NOMO-1 treated with DMSO at 0.1 percent for 48 hours (cell line): Measurements from ENCODE around the gene ISCU.
A peak's percentile ranks its signal among the peaks of the same experiment; 100 is the strongest.

ENCODE experiments used
- DNase-seq: peaks from one replicate; lab custom pipeline; 2025; ENCODE audit not compliant: unreplicated experiment; lab: John Stamatoyannopoulos, UW

Gene ISCU

DNA sequence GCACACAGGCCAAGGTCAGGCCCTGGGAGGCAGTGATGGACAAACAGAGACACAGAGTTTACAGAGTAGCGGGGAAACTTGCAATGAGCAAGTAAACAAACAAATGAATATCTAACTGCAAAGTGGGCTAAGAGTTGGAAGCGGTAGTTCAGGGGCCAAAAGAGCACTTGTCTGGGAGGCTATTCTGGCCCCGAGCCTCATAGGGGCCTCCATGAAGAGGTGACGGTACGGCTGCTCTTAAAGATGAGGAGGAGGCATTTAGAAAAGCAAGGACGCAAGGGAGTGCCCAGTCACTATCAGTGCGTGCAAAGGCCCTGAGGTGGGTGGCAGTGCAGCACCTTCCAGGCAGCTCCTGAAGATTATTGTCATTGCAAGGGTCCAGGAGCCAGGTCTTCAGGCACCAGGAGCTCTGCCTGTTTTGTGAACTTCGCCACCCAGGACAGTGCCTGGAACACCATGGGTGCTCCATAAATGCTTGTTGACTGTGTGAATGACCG is 39.9 kb downstream of the ISCU start:
- no peak for DNase-seq

DNA sequence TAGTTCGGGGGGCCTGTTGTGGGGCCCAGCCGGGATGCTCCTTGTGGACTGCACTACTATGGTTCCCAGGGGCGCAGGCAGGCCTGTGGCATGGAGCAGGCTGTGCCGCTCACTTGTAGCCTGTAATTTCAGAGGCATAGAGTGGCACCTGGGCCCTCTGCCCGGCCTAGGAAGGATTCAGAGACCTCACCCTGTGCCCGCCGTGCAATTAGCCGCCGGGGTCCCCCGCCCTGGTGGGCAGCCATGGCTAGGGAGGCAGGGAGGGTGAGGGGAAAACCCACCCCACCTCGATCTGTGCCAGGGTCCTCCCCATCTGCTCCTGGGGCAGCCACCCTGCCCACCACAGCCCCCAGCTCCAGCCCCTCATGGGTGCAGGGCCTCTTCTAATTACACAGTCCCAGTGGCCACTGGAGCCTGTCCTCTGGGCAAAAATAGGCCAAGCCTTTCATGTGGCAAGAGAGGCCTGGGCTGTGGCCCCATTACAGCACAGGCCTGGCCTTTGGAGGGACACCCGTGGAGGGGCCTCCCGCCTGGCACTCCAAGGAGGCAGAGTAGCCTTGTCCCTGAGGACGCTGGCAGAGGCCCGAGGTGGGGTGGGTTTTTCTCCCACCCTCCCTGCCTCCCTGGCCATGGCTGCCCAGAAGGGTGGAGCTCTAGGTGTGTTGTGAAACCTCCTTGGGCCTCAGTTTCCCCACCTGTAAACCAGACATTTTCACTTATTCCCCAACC is 40.7 kb downstream of the ISCU start:
- DNase-seq: no peak

DNA sequence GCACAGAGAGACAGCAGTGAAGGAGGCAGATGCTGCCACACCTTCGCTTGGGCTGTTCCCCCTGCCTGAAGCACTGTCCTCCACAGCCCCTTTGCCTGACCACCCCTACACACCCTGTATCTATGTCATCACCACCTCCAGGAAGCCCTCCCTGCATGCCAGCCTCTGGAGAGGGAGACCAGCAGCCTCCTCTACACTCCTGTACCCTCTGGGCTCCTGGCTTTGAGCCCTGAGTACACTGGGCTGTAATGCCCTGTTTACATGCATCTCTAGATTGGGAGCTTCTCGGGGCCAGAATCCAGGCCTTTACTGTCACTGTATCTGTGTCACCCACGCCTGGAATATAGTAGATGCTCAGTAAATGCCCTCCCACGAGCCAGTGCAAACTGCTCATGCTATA is 41.3 kb downstream of the ISCU start:
- DNase-seq: no peak

DNA sequence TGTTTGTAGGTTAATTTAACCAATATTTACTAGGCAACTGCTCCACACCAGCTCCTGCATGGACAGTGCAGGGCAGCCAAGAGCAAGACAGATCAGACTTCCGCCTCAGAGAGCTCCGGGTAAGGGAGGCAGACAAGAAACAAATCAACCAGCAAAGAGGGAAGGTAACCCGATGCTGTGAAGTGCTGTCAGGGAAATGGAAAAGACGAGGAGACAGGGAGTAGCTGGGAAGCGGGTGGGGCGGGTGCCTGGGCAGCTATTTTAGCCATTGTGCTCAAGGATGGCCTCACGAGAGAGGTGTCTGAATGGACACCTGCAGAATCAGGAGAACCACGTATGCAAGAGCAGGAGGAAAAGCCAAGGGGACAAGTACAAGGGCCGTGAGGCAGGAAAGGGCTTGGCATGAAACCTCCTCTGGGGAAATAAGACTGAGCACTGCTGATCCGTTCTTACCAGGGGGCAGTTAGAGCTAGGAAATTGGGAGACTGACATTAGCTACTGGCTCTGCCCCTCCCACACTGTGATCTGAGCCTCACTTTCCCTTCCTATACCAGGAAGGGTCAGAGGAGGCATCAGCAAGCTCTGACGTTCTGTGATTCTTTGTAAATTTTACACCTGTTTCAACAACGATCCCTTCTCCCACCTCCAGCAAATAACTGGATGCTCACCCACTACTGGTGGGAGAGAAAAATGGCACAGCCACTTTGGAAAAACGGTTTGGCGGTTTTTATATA is 42.0 kb downstream of the ISCU start:
- no peak for DNase-seq

DNA sequence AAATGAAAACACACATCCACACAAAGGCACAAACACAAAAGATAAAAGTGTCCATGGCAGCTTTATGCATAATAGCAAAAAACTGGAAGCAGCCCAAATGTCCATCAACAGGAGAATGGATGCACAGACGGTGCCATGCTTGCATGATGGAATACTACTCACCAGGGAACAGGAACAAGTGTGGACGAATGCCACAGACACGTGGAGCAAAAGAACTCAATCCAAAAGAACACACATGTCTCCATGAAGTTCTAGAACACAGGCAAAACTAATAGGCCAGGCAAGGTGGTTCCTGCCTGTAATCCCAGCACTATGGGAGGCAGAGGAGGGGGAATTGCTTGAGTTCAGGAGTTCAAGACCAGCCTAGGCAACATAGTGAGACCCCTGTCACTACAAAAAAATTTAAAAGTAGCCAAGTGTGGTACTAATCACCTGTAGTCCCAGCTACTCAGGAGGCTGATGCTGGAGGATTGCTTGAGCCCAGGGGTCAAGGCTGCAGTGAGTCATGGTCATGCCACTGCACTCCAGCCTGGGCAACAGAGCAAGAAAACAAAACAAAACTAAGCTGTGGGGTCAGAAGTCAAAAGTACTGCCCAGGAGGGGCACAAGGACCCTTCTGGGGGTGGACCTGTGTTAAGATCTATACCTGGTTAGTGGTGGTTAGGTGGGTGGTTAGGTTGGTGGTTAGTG is 42.7 kb downstream of the ISCU start:
- DNase-seq: no peak

DNA sequence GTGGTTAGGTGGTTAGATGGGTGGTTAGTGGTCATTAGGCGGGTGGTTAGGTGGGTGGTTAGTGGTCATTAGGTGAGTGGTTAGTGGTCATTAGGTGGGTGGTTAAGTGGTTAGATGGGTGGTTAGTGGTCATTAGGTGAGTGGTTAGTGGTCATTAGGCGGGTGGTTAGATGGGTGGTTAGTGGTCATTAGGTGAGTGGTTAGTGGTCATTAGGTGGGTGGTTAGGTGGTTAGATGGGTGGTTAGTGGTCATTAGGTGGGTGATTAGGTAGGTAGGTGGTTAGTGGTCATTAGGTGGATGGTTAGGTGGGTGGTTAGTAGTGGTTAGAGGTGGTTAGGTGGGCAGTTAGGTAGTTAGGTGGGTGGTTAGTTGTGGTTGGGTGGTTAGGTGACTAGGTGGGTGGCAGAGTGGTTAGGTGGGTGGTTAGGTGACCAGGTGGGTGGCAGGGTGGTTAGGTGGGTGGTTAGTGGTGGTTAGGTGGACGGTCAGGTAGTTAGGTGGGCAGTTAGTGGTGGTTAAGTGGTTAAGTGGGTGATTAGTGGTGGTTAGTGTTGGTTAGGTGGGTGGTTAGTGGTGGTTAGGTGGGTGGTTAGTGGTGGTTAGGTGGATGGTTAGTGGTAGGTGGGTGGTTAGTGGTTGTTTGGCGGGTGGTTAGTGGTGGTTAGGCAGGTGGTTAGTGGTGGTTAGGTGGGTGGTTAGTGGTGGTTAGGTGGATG is 43.5 kb downstream of the ISCU start:
- DNase-seq: no peak

DNA sequence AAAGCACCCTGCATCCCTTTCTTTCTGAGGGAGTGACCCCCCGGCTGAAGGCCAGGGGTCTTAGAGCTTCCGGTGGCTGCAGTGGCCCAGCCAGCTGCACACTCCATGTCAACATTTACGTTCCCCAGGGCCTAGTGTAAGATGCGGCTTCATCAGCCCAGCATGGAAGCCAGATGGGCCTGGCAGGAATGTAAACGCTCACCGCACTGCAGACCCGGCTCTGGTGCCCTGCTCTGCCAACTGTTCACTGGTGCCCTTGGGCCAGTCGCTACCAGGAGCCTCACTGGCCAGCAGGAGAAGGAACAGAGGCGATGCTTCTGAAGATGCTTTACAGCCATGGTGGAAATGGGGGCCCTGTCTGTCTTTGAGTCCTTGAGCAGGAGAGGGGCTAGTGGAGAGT is 44.1 kb downstream of the ISCU start:
- no peak for DNase-seq

DNA sequence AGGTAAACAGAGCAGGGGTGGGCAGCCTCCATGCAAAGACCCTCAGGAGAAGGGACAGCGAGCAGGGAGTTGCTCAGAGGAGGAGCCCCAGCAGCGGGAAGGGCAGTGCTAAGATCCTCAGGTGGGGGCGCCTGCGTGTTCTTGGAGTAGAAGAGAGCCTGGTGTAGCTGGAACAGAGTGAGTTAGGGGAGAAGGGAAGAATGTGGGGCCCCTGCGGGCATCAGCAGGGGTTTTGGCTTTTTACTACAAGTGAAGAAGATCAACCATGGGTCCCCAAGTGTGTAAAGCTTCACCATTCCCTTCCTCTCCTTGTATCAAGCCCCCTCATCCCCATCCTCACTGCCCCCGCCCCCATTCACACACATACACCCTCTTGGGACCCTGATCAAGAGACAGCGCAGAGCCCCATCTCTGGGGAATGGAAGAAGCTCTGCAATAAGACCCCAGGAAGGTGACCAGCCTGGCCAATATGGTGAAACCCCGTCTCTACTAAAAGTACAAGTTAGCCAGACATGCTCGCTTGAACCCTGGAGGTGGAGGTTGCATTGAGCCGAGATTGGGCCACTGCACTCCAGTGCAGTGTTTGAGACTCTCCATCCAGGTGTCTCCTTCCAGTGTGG is 45.7 kb downstream of the ISCU start:
- DNase-seq: no peak

DNA sequence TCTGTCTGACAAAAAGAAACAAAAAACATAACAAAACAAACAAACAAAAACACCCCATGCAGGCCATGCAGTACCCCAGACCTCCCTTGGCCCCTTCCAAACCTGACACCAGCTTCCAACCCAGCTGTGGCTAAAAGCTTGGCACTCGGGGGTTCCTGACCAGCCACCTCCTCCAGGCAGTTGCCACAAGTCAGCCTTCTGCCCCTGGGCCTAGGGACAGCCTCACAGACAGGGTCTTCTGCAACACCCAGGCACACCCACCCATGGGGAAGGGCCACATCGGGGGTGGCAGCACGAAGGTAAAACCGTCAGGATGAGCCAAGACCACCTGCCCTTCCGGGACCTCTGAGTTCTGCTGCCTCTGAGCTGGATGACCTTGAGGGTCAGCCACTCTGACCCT is 46.2 kb downstream of the ISCU start:
- DNase-seq: no peak

DNA sequence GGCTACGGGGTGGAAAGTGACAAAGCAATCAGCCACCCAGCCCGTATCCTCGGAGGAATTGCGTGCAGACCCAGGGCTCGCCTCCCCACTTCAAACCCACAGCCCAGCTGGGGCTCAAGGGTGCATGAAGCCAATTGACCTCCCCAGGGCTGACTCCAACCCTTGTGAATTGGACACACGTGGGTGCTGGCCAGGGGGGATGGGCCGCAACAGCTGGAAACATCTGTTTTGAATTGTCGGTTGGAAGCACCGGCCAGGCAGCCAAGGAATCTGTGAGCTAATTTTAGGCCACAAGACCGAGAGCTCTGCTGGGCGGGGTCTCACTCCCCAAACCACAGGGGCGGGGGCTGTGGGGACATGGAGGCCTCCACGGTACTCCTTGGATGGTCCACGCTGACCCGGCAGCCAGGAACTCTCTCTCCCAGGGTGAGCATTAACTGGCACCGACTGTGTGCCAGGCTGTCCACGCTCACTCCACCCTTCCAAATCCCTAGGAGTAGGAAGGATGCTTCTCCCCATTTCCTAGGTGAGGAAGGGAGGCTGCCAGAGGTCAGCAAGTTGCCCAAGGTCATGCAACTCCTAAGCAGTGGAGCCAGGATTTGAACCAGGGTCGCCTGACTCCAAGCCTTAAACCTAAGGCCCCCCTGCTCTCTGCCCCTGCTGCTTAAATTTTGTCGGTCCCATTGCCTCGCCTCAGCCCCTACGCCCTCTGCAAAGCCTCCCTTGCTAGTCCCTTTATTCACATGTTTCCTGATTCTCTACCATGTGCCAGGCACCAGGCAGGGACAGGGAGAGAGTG is 47.3 kb downstream of the ISCU start:
- DNase-seq: no peak

DNA sequence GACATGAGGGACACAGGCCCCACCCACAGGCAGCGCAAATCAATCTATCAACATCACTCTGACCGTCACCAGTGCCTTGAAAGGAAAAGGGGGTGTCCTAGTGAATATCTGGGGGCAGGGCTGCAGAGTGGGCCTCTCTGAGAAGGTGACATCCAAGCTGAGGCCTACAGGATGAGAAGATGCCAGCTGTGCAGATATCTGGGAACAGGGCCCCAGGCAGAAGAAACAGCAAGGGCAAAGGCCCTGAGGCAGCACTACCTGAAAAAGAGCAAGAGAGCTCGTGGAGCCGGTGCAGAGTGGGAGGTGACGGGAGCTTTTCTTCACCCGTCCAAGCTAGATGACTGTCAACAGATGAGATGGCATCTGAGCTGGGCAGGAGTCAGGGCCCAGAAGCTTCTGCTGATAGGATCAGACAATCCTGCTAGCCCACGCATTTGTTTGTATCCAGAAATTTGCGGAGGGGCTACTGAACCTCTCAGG is 48.0 kb downstream of the ISCU start:
- no peak for DNase-seq

DNA sequence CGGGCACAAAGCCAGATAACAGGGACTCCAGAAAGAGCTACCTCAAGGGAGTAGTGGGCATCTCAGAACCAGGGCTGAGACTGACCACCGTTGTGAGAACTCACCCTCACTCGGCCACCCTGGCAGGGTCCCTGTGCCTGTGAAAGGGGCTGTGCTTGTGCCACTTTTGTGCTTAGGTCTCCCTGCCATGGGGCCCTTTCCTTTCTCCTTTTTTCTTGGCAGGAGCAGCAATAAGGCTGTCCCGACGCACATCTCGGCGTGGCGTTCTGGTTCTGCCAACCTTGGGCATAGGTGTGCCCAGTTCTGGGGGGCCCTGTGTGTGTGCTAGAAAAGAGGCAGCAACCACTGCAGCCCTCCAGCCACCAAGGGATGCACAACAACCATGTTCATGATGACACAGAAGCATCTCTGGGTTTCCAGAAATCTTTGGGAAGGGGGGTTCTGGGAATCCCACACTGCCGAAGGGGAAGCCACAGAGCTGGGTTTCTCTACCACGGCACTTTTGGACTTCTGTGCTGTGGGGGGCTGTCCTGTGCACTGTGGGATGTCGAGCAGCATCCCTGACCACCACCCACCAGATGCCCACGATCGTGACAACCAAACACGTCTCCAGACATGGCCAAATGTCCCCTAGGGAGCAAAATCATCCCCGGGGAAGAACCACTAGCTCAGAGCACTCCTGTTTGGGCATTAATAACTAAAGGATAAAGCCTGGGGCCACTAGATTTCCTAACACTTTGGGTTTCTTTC is 48.6 kb downstream of the ISCU start:
- no peak for DNase-seq

DNA sequence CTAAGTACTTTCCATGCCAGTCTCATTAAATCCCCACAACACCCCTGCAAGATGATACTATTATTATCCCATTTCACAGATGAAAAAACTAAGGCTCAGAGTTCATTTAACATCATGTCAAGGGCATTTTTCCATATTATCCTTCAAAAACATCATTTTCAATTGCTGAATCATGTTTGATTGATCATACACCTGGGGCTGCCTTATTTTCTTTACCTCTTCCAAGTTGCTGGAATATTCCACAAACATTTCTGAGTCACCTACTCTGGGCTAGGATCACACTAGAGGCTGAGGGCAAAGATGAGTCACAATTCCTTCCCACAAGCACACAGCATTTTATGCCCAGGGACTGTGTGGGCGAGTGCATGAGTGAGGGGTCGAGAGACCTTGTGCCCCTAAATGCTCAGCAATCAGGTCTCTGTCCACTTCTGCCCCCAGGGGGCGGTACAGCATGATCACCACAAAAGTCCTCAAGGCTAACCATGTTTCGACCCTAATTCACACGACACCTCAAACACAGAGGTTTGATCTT is 49.6 kb downstream of the ISCU start:
- DNase-seq: peak; percentile 30

DNA sequence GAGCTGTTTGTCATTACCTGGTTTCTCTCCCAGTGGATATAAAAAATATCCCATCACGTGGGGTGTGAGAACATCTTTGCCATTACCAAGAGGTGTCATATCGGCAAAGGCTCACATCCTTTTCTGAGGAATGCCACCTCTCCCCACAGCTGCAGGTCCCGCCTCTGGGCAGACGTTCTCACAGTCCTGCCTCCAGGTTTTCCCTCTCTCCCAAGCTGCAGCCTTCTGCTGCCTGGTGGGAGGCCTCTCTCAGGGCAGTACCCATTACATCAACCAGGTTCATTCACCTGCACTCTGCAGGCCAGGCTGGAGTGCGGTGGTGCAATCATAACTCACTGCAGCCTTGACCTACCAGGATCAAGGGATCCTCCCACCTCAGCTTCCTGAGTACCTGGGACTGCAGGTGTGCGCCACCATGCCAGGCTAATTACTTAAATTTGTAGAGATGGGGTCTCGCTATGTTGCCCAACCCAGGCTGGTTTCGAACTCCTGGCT is 50.4 kb downstream of the ISCU start:
- no peak for DNase-seq

DNA sequence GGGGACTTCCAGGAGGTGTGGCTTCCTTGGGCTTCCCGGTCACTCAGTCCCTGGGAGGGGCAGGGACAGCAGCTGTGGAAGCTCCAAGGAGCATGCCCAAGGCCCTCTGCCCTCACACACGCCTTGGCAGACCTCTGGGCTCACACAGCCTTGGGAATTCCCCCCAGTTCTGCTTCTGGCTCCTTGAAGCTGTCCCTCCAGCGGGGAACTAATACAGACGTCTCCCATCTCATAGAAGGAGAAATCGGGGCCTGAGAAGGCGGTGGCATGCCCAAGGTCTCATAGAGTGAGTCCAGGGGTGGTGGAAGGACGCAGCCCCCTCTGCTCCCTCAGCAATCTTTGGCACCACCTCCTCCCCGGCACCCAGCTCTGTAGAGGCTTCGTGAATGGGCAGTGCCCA is 51.2 kb downstream of the ISCU start:
- no peak for DNase-seq

DNA sequence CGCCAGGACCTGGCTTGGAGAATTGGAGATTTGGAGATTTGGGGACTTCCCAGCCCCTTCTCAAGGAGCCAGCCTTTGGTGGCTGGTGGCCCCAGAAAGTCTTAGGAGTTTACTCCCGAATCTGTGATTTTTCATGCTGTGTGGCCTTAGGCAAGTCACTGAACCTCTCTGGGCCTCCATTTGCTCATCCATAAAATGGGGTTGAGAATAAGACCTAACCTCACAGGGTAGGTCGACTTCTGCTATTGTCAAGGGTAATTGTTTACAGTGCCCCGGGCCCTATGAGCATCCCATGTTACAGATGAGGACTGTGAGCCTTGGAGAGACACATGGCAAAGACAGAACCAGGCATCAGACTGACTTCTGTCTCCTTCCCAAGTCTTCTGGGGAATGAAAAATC is 51.6 kb downstream of the ISCU start:
- no peak for DNase-seq

DNA sequence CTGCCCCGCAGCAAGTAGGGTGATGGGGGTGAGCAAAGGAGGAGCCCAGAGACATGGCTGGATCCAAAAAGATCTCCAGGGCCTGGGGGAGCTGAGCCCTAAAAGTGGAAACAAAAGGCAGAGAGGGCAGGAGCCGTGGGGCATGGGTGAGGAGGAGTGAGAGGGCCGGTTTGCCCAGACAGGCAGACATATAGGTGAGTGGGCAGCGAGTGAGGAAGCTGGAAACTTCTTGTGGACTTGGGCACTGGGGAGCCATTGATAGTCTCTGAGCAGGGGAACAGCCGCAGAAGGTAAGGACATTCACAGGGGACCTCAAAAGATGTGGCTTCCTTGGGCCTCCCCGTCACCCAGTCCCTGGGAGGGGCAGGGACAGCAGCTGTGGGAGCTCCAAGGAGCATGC is 52.2 kb downstream of the ISCU start:
- DNase-seq: no peak

DNA sequence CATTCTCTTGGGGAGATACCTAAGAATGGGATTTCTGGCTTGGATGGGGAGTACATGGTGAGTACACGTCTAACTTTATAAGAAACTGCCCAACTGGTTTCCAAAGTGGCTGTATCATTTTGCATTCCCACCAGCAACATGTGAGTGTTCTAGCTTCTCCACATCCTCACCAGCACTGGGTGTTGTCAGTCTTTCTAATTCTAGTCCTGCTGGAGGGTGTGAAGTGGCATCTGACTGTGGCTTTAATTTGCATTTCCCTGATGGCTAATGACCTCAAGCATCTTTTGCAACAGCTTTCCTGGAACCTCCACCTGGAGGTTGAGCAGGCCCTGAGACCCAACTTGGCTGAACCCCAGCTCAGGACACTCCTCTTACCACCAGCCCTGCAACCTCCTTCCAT is 53.5 kb downstream of the ISCU start:
- no peak for DNase-seq

DNA sequence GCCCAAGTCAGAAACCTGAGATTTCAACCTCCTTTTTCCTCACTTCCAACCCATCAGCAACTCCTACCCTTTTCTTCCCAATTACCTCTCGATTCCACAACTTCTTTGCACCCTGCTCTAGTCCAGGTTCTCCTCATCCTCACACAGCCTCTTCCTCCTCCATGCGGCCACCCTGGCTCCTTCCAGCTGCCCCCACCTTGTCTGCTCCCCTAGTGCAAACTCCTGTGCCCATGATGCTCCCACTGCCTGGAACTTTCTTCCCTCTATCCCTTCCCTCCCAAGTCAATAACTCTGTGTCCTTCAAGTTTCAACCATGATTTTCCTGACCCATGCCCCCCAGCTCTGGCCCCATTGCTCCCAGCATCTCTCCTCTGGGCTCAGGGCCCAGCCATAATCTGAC is 54.0 kb downstream of the ISCU start:
- no peak for DNase-seq
